Tibial nerve (tissue), 4 donors: ENCODE data around the gene EPS8L1. TPM values are rescaled to one million over a fixed set of nuclear protein-coding genes. Genes with fewer than 3 reads are reported as not detected.
"Not testable (repeated sequence)": the region's sequence is repeated elsewhere in the genome, so short reads cannot be mapped to it uniquely, and the experiment has no call there.

Source experiments
- DNase-seq, 2 donors: peaks; one replicate each; pipeline ENCODE4 v3.0.0-alpha.2; 2019; ENCODE audit warnings: low spot score in 2 of 2
- H3K27ac ChIP-seq, 4 donors: fragments of 200-600 bp; sonication (generic) in 3 of 4; one replicate each; pipeline ENCODE4 v1.5.1; 2017 to 2019; ENCODE audit warnings: mild to moderate bottlenecking in 1 of 4
- H3K27me3 ChIP-seq, 2 donors: fragments of 200-600 bp; sonication (generic) in 1 of 2; one replicate each; pipeline versions ENCODE4 v1.5.1 to v1.6.0; 2017 to 2019
- H3K36me3 ChIP-seq, 3 donors: fragments of 200-600 bp; sonication (generic); one replicate each; pipeline ENCODE4 v1.5.1; 2018 to 2019
- H3K4me1 ChIP-seq, 4 donors: fragments of 200-600 bp; sonication (generic) in 3 of 4; one replicate each; pipeline ENCODE4 v1.5.1; 2017 to 2019
- H3K4me3 ChIP-seq, 4 donors: fragments of 200-600 bp; sonication (generic) in 3 of 4; one replicate each; pipeline ENCODE4 v1.5.1; 2017 to 2019; ENCODE audit warnings: mild to moderate bottlenecking in 1 of 4, moderate library complexity in 1 of 4
- H3K9me3 ChIP-seq, 4 donors: fragments of 200-600 bp; sonication (generic) in 3 of 4; one replicate each; pipeline ENCODE4 v1.5.1; 2017 to 2019
- CTCF ChIP-seq, 5 experiments: fragments of 200-600 bp in 3 of 5; fragments of 450-650 bp in 2 of 5; sonication (generic) in 3 of 5; IDR thresholded peaks; one replicate each; pipeline ENCODE4 v1.5.1; 2016 to 2019; ENCODE audit warnings: antibody characterized with exemption in 5 of 5, mild to moderate bottlenecking in 3 of 5, moderate library complexity in 2 of 5
- EP300 ChIP-seq, 2 donors: sonication (generic); formaldehyde crosslinking; IDR thresholded peaks; one replicate each; pipeline ENCODE4 v1.6.1; 2017; ENCODE audit warnings: antibody characterized with exemption in 2 of 2, mild to moderate bottlenecking in 1 of 2
- POLR2A ChIP-seq, 2 donors: fragments of 450-650 bp; IDR thresholded peaks; one replicate each; pipeline ENCODE4 v1.6.1; 2017; ENCODE audit warnings: antibody characterized with exemption in 2 of 2, mild to moderate bottlenecking in 2 of 2, moderate library complexity in 2 of 2
- WGBS, 2 donors: methylation state at CpG; one replicate each; pipeline ENCODE4 v1.1.5; 2018; 5-methylcytosine and 5-hydroxymethylcytosine counted together
- total RNA-seq, 4 donors: library from RNA; depleted of rRNA; stranded (reverse); fragments of >200 nt; gene quantifications; one replicate each; pipeline ENCODE4 v1.1.0, GENCODE V29; 2016

Gene EPS8L1
- 1 to 10 TPM in 1 of 4 donors, under 1 TPM in 1, not detected in 2; 0.44 to 1.2 TPM for total RNA-seq

DNA sequence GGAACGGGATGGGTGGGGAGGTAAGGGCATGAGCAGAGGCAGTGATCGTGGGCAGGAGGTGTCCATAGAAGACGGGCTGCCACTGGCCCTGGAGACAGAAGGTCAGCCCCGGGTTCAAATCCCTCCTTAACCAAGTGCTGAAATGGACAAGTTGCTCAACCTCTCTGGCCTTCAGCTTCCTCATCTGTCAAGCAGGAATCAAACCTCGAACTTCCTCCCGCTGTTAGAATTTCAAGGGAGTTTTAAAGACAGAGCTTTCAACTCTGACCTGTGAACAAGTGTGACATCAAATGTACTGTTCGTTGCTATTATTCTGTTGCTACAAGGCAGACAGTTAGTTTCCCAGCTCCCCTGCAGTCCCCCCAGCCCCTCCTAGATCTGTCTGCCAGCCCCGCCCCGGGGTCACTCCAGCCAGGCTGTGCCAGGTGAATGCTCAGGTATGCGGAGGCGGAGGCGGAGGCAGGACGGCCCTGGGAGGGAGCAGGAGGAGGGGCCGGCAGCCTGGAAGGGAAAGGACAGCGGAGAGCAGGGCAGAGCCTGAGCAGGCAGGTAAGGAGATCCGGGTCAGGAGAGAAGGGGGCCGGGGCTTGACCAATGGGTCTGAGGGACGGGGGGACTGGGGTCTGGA lies at the start of gene EPS8L1:
TSS of gene EPS8L1 (plus strand) at position 499 of the 628 bp plus-strand sequence. CDS start 576 bp downstream, outside the sequence.
- Histone ChIP-seq H3K4me3 (no peak within 1 kb of the TSS), H3K36me3 (no peaks in the 10 kb centered on the region), H3K27me3 (peaks cover 0 to 88% of the 10 kb centered on the region in 2 donors), H3K27ac (no peak within 1 kb of the TSS), H3K9me3 (peaks cover 0 to 10% (median 0%) of the 10 kb centered on the region in 4 donors), H3K4me1 (peaks cover 0 to 8% (median 2%) of the 10 kb centered on the region in 4 donors)
- WGBS, 2 donors: 29 to 35% methylated on average over 18 of the region's 18 CpGs
- TF ChIP-seq EP300 (IDR thresholded peaks at IDR 0.05): no peak
- TF ChIP-seq CTCF (IDR thresholded peaks at IDR 0.05): no peak
- TF ChIP-seq POLR2A (IDR thresholded peaks at IDR 0.05): no peak
- DNase-seq: no peak

- not testable (repeated sequence) for DNase-seq, H3K27ac ChIP-seq, H3K36me3 ChIP-seq, H3K4me3 ChIP-seq, H3K4me1 ChIP-seq, H3K27me3 ChIP-seq
- 86 to 100% methylated on average over 1 to 4 of the region's 12 CpGs for WGBS, 2 donors
- H3K9me3 ChIP-seq: peaks cover 0 to 13% (median 0%) of the 10 kb centered on the region in 4 donors
Measured at GRCh38 chr19:55027140-55027471, 48.6 kb upstream of the EPS8L1 start.

DNA sequence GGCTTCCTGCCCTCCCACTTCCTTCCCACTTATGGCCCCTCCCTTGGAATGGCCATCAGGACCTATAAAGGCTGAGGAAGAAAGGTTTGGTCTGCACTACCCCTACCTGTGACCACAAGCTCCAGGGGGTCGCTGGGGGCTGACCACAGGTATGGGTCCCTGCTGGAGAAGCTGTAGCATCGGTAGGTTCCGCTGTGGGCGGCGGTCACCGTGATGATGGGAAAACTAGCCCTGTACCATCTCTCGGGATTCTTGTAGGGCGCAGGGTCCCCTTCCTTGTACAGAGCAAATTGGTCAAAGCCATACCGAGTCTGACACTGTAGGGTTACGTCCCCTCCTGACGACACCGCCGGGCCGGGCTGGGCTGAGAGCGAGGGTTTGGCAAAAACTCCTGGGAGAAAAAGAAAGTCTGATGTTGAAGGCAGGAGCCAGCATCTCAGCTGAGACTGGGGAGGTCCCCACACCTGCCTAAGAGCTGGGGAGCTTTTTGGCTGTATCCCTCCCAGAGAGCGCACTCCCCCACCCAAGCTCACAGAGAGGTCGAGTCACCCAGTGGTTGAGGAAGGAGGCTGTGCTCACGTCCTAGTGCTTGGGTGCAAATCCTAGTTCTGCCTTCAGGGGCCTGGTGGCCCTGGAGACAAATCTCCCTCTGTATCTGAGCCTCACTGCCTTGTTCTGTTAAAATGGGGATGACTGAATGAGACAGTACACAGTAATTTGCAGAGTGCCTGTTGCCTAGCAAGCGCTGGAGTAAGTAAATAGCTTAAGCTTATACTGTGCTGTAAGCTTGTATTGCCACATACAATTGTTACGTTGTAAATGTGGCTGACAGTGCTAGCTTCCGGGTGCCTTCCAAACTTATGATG lies 48.0 kb upstream of the EPS8L1 start:
- Histone ChIP-seq H3K4me1 (no peaks in the 10 kb centered on the region), H3K27ac (no peak overlapping the region), H3K27me3 (no peaks in the 10 kb centered on the region), H3K9me3 (peaks cover 0 to 8% (median 0%) of the 10 kb centered on the region in 4 donors), H3K36me3 (peaks cover 0 to 5% (median 0%) of the 10 kb centered on the region in 3 donors), H3K4me3 (no peak overlapping the region)
- DNase-seq: no peak
- 78 to 79% methylated on average over 9 to 21 of the region's 21 CpGs for WGBS, 2 donors
- TF ChIP-seq POLR2A (IDR thresholded peaks at IDR 0.05) (no peak), EP300 (IDR thresholded peaks at IDR 0.05) (no peak), CTCF (IDR thresholded peaks at IDR 0.05) (no peak)

- DNase-seq: no peak
- H3K4me1 ChIP-seq: no peaks in the 10 kb centered on the region
- no peak overlapping the region for H3K4me3 ChIP-seq
- TF ChIP-seq POLR2A (IDR thresholded peaks at IDR 0.05) (no peak), EP300 (IDR thresholded peaks at IDR 0.05) (no peak), CTCF (IDR thresholded peaks at IDR 0.05) (no peak)
- no peaks in the 10 kb centered on the region for H3K27me3 ChIP-seq
- WGBS, 2 donors: 84 to 89% methylated on average over 7 of the region's 7 CpGs
- H3K27ac ChIP-seq: no peak overlapping the region
- no peaks in the 10 kb centered on the region for H3K36me3 ChIP-seq
- no peaks in the 10 kb centered on the region for H3K9me3 ChIP-seq
Measured at GRCh38 chr19:55028757-55029156, 46.9 kb upstream of the EPS8L1 start.

DNA sequence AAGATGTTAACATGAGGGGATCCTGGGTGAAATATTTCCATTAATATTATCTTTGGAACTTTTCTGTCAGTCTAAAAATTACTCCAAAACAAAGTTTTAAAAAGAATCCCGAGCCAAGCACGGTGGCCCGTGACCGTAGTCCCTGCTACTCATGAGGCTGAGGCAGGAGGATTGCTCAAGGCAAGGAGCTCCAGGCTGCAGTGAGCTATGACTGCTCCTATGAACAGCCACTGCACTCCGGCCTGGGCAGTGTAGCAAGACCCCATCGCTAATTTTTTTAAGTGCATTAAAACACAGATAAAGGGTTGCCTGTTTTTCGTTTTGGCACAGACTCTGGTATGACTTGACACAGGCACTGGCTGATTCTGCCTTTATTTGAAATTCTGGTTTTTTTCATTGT lies 44.5 kb upstream of the EPS8L1 start:
- H3K27me3 ChIP-seq: no peaks in the 10 kb centered on the region
- no peak overlapping the region for H3K27ac ChIP-seq
- WGBS, 2 donors: 85 to 92% methylated on average over 7 of the region's 7 CpGs
- no peaks in the 10 kb centered on the region for H3K36me3 ChIP-seq
- TF ChIP-seq POLR2A (IDR thresholded peaks at IDR 0.05) (no peak), CTCF (IDR thresholded peaks at IDR 0.05) (no peak), EP300 (IDR thresholded peaks at IDR 0.05) (no peak)
- no peak overlapping the region for H3K4me3 ChIP-seq
- no peaks in the 10 kb centered on the region for H3K4me1 ChIP-seq
- no peaks in the 10 kb centered on the region for H3K9me3 ChIP-seq
- no peak for DNase-seq
